Measurements from ENCODE around the gene HMCN2. TPM values are rescaled to one million over a fixed set of nuclear protein-coding genes. Genes with fewer than 3 reads are reported as not detected.

HMCN2 gene
- total RNA-seq, 4 donors from 2014 or later, result 24.8 to 61.7 (median 36.1) TPM

- DNase-seq, result no peak
- H3K36me3 ChIP-seq, result no peaks in the 10 kb centered on the region
- H3K4me3 ChIP-seq, result no peak overlapping the region
- no peak overlapping the region for H3K27ac ChIP-seq
- no peaks in the 10 kb centered on the region for H3K4me1 ChIP-seq
- H3K9me3 ChIP-seq, result peaks cover 0 to 4% (median 0%) of the 10 kb centered on the region in 4 donors
- no peak for TF ChIP-seq POLR2A (IDR thresholded peaks at IDR 0.05)
- TF ChIP-seq, protein P1, sequence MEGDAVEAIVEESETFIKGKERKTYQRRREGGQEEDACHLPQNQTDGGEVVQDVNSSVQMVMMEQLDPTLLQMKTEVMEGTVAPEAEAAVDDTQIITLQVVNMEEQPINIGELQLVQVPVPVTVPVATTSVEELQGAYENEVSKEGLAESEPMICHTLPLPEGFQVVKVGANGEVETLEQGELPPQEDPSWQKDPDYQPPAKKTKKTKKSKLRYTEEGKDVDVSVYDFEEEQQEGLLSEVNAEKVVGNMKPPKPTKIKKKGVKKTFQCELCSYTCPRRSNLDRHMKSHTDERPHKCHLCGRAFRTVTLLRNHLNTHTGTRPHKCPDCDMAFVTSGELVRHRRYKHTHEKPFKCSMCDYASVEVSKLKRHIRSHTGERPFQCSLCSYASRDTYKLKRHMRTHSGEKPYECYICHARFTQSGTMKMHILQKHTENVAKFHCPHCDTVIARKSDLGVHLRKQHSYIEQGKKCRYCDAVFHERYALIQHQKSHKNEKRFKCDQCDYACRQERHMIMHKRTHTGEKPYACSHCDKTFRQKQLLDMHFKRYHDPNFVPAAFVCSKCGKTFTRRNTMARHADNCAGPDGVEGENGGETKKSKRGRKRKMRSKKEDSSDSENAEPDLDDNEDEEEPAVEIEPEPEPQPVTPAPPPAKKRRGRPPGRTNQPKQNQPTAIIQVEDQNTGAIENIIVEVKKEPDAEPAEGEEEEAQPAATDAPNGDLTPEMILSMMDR (IDR thresholded peaks at IDR 0.05), result no peak
- H3K27me3 ChIP-seq, result no peaks in the 10 kb centered on the region
These were observed 42.7 kb upstream of the HMCN2 start for GRCh38 chr9:130222833-130223232.

DNA sequence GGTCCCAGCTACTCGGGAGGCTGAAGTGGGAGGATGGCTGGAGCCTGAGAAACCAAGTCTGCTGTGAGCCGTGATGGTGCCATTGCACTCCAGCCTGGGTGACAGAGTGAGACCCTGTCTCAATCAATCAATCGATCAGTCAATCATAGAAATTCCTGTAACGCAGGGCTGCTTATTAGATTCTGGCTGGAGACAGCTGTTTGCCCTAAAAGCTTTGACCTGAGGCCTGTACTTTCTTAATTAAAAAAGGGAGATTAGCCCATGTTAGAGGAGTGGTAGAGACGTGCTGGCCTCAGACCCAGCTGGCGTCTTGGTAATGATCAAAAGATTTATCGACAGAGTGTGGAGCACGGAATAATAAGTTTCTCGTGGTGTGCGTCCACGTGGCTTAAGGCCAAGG, 40.5 kb upstream of the HMCN2 start:
- H3K27me3 ChIP-seq, result no peaks in the 10 kb centered on the region
- no peak overlapping the region for H3K27ac ChIP-seq
- DNase-seq, result no peak
- no peaks in the 10 kb centered on the region for H3K36me3 ChIP-seq
- H3K4me1 ChIP-seq, result no peaks in the 10 kb centered on the region
- peaks cover 0 to 5% (median 0%) of the 10 kb centered on the region in 4 donors for H3K9me3 ChIP-seq
- H3K4me3 ChIP-seq, result no peak overlapping the region
- TF ChIP-seq POLR2A (IDR thresholded peaks at IDR 0.05), result no peak
- TF ChIP-seq, protein P1 (IDR thresholded peaks at IDR 0.05), result no peak

GRCh38 chr9:130225586-130225985, 40.0 kb upstream of the HMCN2 start:
- H3K9me3 ChIP-seq, result peaks cover 0 to 5% (median 0%) of the 10 kb centered on the region in 4 donors
- TF ChIP-seq POLR2A (IDR thresholded peaks at IDR 0.05), result no peak
- TF ChIP-seq, protein P1 (IDR thresholded peaks at IDR 0.05), result no peak
- no peaks in the 10 kb centered on the region for H3K27me3 ChIP-seq
- peak in 1 of 3 donors; percentile 20 for DNase-seq
- H3K4me3 ChIP-seq, result no peak overlapping the region
- no peaks in the 10 kb centered on the region for H3K36me3 ChIP-seq
- no peak overlapping the region for H3K27ac ChIP-seq
- H3K4me1 ChIP-seq, result no peaks in the 10 kb centered on the region

DNA sequence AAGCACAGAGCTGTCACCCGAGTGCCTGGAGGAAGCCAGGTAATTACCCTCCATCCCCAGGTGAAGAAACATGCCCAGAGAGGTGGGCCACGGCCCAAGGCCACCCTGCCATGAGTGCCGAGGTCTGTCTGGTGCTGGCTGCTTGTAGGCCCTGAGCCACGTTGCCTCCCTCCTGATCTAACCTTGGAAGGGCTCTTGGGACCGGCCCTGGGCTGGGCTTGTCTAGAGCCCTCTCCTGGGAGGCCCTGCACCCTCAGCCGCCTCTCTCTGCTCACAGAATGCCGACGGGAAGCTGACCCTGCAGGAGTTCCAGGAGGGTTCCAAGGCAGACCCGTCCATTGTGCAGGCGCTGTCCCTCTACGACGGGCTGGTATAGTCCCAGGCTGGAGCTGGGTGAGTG, 39.4 kb upstream of the HMCN2 start:
- no peaks in the 10 kb centered on the region for H3K27me3 ChIP-seq
- no peaks in the 10 kb centered on the region for H3K4me1 ChIP-seq
- no peaks in the 10 kb centered on the region for H3K36me3 ChIP-seq
- DNase-seq, result peak in 1 of 3 donors; percentile 42
- H3K27ac ChIP-seq, result no peak overlapping the region
- no peak overlapping the region for H3K4me3 ChIP-seq
- TF ChIP-seq POLR2A (IDR thresholded peaks at IDR 0.05), result no peak
- TF ChIP-seq, protein P1 (IDR thresholded peaks at IDR 0.05), result no peak
- H3K9me3 ChIP-seq, result peaks cover 0 to 5% (median 0%) of the 10 kb centered on the region in 4 donors

DNA sequence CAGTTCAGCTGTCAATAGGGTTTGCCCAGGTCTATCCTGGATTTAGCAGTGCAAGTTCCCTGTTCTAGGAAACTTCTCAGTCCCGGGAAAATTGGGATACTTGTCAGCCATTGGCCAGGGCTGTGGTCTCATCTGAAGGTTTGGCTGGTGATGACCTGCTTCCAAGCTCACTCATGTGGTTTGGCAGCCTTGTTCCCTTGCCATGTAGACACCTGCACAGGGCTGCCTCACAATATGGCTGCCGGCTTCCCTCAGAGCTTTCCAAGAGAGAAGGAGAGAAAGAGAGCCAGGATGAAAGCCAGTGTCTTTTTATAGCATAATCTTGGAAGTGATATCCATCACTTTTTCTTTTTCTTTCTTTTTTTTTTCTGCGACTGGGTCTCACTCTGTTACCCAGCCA, 37.7 kb upstream of the HMCN2 start:
- DNase-seq, result no peak
- TF ChIP-seq POLR2A (IDR thresholded peaks at IDR 0.05), result no peak
- TF ChIP-seq, protein P1 (IDR thresholded peaks at IDR 0.05), result no peak

GRCh38 chr9:130229759-130230158, 35.8 kb upstream of the HMCN2 start:
- no peak overlapping the region for H3K27ac ChIP-seq
- no peak overlapping the region for H3K4me3 ChIP-seq

More for the DNA sequence above, 37.7 kb upstream of the HMCN2 start:
- Histone ChIP-seq H3K4me1 (no peaks in the 10 kb centered on the region), H3K27ac (no peak overlapping the region), H3K27me3 (no peaks in the 10 kb centered on the region), H3K4me3 (no peak overlapping the region), H3K36me3 (no peaks in the 10 kb centered on the region), H3K9me3 (peaks cover 0 to 5% (median 0%) of the 10 kb centered on the region in 4 donors)

More at GRCh38 chr9:130229759-130230158, 35.8 kb upstream of the HMCN2 start:
- no peak for TF ChIP-seq POLR2A (IDR thresholded peaks at IDR 0.05)
- TF ChIP-seq, protein P1 (IDR thresholded peaks at IDR 0.05), result no peak
- DNase-seq, result no peak
- H3K9me3 ChIP-seq, result peaks cover 0 to 5% (median 0%) of the 10 kb centered on the region in 4 donors
- H3K4me1 ChIP-seq, result no peaks in the 10 kb centered on the region
- H3K27me3 ChIP-seq, result no peaks in the 10 kb centered on the region
- H3K36me3 ChIP-seq, result no peaks in the 10 kb centered on the region
